MM.1S (cell line): ENCODE results near the gene F2RL3.

Experiments used
- DNase-seq: peaks from one replicate; pipeline ENCODE4 v3.0.0-alpha.2; 2015
- H2AFZ ChIP-seq: fragments of 300-600 bp; sonication (generic); 2 replicates; pipeline ENCODE4 v1.6.0; 2016; ENCODE audit warnings: antibody characterized with exemption, low read length
- H3F3A ChIP-seq: fragments of 300-600 bp; sonication (generic); 2 replicates; pipeline ENCODE4 v1.6.1; 2016; ENCODE audit warnings: mild to moderate bottlenecking, antibody characterized with exemption, low read length, moderate library complexity, mixed read lengths; ENCODE audit not compliant: insufficient read depth
- H3K27ac ChIP-seq: fragments of 300-600 bp; sonication (generic); 2 replicates; pipeline ENCODE4 v1.5.1; 2016; ENCODE audit warnings: mild to moderate bottlenecking, low read length
- H3K27me3 ChIP-seq: fragments of 300-600 bp; sonication (generic); replicated peaks from 2 replicates; pipeline ENCODE4 v1.6.0; 2016; ENCODE audit warnings: low read length; ENCODE audit not compliant: insufficient read depth
- H3K36me3 ChIP-seq: fragments of 300-600 bp; sonication (generic); replicated peaks from 2 replicates; pipeline ENCODE4 v1.6.1; 2016; ENCODE audit warnings: mild to moderate bottlenecking, low read length, mixed read lengths; ENCODE audit not compliant: insufficient read depth
- H3K4me1 ChIP-seq: fragments of 300-600 bp; sonication (generic); 2 replicates; pipeline ENCODE4 v1.6.1; 2016; ENCODE audit warnings: low read length, mixed read lengths
- H3K4me2 ChIP-seq: fragments of 300-600 bp; sonication (generic); 2 replicates; pipeline ENCODE4 v1.6.0; 2016; ENCODE audit warnings: low read depth, low read length
- H3K4me3 ChIP-seq: fragments of 300-600 bp; sonication (generic); 2 replicates; pipeline ENCODE4 v1.5.1; 2016; ENCODE audit warnings: low read length, mixed read lengths
- H3K79me2 ChIP-seq: fragments of 300-600 bp; sonication (generic); 2 replicates; pipeline ENCODE4 v1.6.1; 2016; ENCODE audit warnings: mixed run types, low read length, mixed read lengths
- H3K9ac ChIP-seq: fragments of 300-600 bp; sonication (generic); 2 replicates; pipeline ENCODE4 v1.6.1; 2016; ENCODE audit warnings: low read length, mixed read lengths
- H3K9me2 ChIP-seq: fragments of 300-600 bp; sonication (generic); replicated peaks from 2 replicates; pipeline ENCODE4 v1.6.1; 2016; ENCODE audit warnings: mild to moderate bottlenecking, low read length, mixed read lengths; ENCODE audit not compliant: insufficient read depth
- H3K9me3 ChIP-seq: fragments of 300-600 bp; sonication (generic); replicated peaks from 2 replicates; pipeline ENCODE4 v1.6.1; 2016; ENCODE audit warnings: mild to moderate bottlenecking, low read length, mixed read lengths; ENCODE audit not compliant: insufficient read depth
- H4K20me1 ChIP-seq: fragments of 300-600 bp; sonication (generic); 2 replicates; pipeline ENCODE4 v1.6.1; 2016; ENCODE audit warnings: mild to moderate bottlenecking, low read length, moderate library complexity, mixed read lengths; ENCODE audit not compliant: insufficient read depth
- EZH2 ChIP-seq: fragments of 300-600 bp; sonication (generic); optimal IDR thresholded peaks from 2 replicates; pipeline ENCODE3; 2017; ENCODE audit warnings: low read depth, mild to moderate bottlenecking, antibody characterized with exemption, low read length, mixed read lengths
- EZH2phosphoT487 ChIP-seq: fragments of 300-600 bp; sonication (generic); IDR thresholded peaks from 2 replicates; pipeline ENCODE4 v1.6.1; 2018; ENCODE audit warnings: antibody characterized with exemption, low read length
- TF ChIP-seq, protein P1 (sequence below): fragments of 300-600 bp; sonication (generic); IDR thresholded peaks from 2 replicates; pipeline ENCODE4 v1.5.1; 2016; ENCODE audit warnings: antibody characterized with exemption, low read length, mixed read lengths

Gene F2RL3

DNA sequence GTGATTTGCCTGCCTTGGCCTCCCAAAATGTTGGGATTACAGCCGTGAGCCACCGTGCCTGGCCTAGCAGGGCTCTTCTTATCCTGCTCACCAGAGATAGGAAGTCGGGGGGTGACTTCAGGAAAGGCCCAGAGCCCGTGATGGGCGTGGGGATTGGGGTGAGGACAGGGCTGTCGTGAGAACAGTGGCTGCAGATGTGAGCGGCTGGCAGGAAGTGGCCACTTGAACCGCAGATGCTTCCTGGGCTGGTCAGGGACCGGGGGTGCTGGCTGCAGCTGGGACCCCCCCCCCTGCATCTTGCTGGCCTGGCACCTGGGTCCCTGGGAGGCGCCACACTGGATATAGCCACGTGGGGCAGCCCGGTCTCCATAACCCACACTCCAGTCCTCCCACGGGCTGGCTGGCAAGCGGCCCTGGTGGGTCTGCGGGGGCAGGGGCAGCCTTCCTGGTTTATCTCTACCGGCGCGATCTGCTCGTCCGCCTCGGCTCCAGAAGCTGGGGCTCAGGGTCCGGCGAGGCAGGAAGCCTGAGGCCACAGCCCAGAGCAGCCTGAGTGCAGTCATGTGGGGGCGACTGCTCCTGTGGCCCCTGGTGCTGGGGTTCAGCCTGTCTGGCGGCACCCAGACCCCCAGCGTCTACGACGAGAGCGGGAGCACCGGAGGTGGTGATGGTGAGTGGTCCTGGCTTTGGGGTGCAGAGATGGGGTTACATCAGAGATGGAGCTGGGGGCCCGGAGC, at the start of gene F2RL3:
Gene F2RL3 (plus strand): TSS at position 371 of the 737 bp plus-strand sequence. CDS start 191 bp downstream, at position 562.
- Histone ChIP-seq H3F3A (peaks cover under 1% of the 10 kb centered on the region; the same call in 1 of the 2 replicates), H3K4me2 (peak within 1 kb of the TSS; percentile 76), H4K20me1 (no peaks in the 10 kb centered on the region), H3K4me1 (peaks cover 37% of the 10 kb centered on the region), H3K4me3 (peak within 1 kb of the TSS; percentile 48), H3K36me3 (no peaks in the 10 kb centered on the region), H3K9me3 (no peaks in the 10 kb centered on the region), H3K79me2 (no peaks in the 10 kb centered on the region), H3K27me3 (no peaks in the 10 kb centered on the region), H3K27ac (peak within 1 kb of the TSS; percentile 33; the same call in 1 of the 2 replicates), H2AFZ (peak within 1 kb of the TSS; percentile 75), H3K9ac (peak within 1 kb of the TSS; percentile 41; the same call in 1 of the 2 replicates), H3K9me2 (no peaks in the 10 kb centered on the region)
- TF ChIP-seq EZH2phosphoT487 (no peak), EZH2 (no peak)
- TF ChIP-seq, protein P1, sequence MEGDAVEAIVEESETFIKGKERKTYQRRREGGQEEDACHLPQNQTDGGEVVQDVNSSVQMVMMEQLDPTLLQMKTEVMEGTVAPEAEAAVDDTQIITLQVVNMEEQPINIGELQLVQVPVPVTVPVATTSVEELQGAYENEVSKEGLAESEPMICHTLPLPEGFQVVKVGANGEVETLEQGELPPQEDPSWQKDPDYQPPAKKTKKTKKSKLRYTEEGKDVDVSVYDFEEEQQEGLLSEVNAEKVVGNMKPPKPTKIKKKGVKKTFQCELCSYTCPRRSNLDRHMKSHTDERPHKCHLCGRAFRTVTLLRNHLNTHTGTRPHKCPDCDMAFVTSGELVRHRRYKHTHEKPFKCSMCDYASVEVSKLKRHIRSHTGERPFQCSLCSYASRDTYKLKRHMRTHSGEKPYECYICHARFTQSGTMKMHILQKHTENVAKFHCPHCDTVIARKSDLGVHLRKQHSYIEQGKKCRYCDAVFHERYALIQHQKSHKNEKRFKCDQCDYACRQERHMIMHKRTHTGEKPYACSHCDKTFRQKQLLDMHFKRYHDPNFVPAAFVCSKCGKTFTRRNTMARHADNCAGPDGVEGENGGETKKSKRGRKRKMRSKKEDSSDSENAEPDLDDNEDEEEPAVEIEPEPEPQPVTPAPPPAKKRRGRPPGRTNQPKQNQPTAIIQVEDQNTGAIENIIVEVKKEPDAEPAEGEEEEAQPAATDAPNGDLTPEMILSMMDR = no peak
- peak; percentile 78 for DNase-seq

DNA sequence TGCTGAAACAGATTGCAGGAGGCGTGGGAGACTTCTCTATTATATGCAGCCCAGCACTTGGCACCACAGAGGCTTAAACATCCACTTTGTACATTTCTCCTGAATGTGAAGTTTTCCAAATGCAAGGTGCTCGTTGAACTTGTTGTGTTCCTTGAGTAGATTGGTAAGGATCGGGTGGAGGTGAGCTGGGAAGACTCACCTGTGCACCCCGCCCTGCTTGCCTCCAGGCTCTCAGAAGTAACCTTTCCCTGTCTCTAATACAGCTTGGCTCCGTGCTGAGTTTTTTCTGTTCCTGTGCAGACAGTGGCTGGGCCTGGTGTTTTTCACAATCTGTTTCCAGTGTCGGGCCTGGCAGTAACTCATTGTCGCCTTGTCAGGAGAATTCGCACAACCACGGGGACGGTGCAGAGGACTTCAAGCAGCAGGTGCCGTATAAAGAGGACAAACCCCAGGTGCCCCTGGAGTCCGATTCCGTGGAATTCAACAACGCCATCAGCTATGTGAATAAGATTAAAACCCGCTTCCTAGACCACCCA, 47.3 kb upstream of the F2RL3 start:
- Histone ChIP-seq H3K9ac (no peak overlapping the region), H3F3A (no peaks in the 10 kb centered on the region), H2AFZ (no peak overlapping the region), H3K27me3 (no peaks in the 10 kb centered on the region), H3K27ac (no peak overlapping the region), H3K9me2 (no peaks in the 10 kb centered on the region), H4K20me1 (no peaks in the 10 kb centered on the region), H3K4me1 (no peaks in the 10 kb centered on the region), H3K36me3 (no peaks in the 10 kb centered on the region), H3K79me2 (no peaks in the 10 kb centered on the region), H3K4me3 (no peak overlapping the region), H3K4me2 (no peak overlapping the region), H3K9me3 (no peaks in the 10 kb centered on the region)
- DNase-seq = no peak
- TF ChIP-seq EZH2 (no peak), EZH2phosphoT487 (no peak)
- TF ChIP-seq, protein P1 = no peak

DNA sequence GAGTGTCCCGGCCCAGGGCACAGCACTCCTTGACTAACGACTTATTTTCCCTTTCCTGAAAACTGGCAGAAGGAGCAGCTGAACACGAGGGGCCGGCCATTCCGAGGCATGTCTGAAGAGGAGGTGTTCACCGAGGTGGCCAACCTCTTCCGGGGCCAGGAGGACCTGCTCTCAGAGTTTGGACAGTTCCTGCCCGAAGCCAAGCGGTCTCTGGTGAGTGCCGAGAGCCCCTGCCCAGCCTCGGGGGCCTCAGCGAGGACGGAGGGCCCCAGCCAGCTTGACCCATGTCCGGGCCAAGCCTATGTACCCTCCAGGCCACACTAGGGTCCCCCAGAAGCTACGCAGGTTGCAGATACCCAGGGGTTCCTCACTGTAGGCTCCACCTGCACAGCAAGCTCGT, 41.9 kb upstream of the F2RL3 start:
- Histone ChIP-seq H3K36me3 (no peaks in the 10 kb centered on the region), H3K4me1 (no peaks in the 10 kb centered on the region), H3F3A (no peaks in the 10 kb centered on the region), H3K9ac (no peak overlapping the region), H3K27ac (no peak overlapping the region), H3K4me2 (no peak overlapping the region), H3K79me2 (no peaks in the 10 kb centered on the region), H4K20me1 (no peaks in the 10 kb centered on the region), H2AFZ (no peak overlapping the region), H3K4me3 (no peak overlapping the region), H3K27me3 (no peaks in the 10 kb centered on the region), H3K9me3 (no peaks in the 10 kb centered on the region), H3K9me2 (no peaks in the 10 kb centered on the region)
- TF ChIP-seq EZH2phosphoT487 (no peak), EZH2 (no peak)
- TF ChIP-seq, protein P1 = no peak
- no peak for DNase-seq
